CD4-positive, CD25-positive, alpha-beta regulatory T cell (primary cell): Measurements from ENCODE around the gene TIE1. TPM values are rescaled to one million over a fixed set of nuclear protein-coding genes. Genes with fewer than 3 reads are reported as not detected.

ENCODE experiments used
- ATAC-seq, 2 donors: fragments of 150-1000 bp; cut with Tn5 transposase; one replicate each; pipeline ENCODE4 v1.10.0; 2021; ENCODE audit warnings: low read depth in 2 of 2, moderate number of reproducible peaks in 2 of 2, moderate library complexity in 1 of 2
- DNase-seq, 3 donors: peaks; one replicate each; pipeline versions ENCODE4 v3.0.0 to v3.0.0-alpha.2; 2012 to 2022; ENCODE audit warnings: mixed read lengths in 1 of 3
- H3K27ac ChIP-seq: one replicate; pipeline ENCODE4 v1.7.0; 2013; ENCODE audit warnings: mild to moderate bottlenecking, low read length; ENCODE audit not compliant: insufficient read depth, poor library complexity, severe bottlenecking
- H3K27me3 ChIP-seq: one replicate; pipeline ENCODE4 v1.7.0; 2013; ENCODE audit warnings: low read length; ENCODE audit not compliant: control insufficient read depth, insufficient read depth
- H3K36me3 ChIP-seq: one replicate; pipeline ENCODE4 v1.7.0; 2013; ENCODE audit warnings: mild to moderate bottlenecking, low read length, moderate library complexity; ENCODE audit not compliant: control insufficient read depth, insufficient read depth
- H3K4me1 ChIP-seq: 2 replicates; pipeline ENCODE4 v1.7.0; 2013; ENCODE audit warnings: mild to moderate bottlenecking, low read length; ENCODE audit not compliant: insufficient read depth, control insufficient read depth, poor library complexity, severe bottlenecking
- H3K4me3 ChIP-seq: one replicate; pipeline ENCODE4 v1.7.0; 2013; ENCODE audit warnings: low read depth, mild to moderate bottlenecking, low read length, moderate library complexity
- H3K9me3 ChIP-seq, 2 experiments: 1 replicate in 1 of 2; 2 replicates in 1 of 2; pipeline ENCODE4 v1.7.0; 2013; ENCODE audit warnings: low read length in 2 of 2, mild to moderate bottlenecking in 1 of 2, moderate library complexity in 1 of 2; ENCODE audit not compliant: control insufficient read depth in 2 of 2
- H3K27ac Mint-ChIP-seq, 3 donors: one replicate each; pipeline ENCODE4 v1.8.0; 2020 to 2022; ENCODE audit warnings: mild to moderate bottlenecking in 3 of 3, mixed read lengths in 3 of 3, moderate library complexity in 2 of 3
- H3K27me3 Mint-ChIP-seq: one replicate; pipeline ENCODE4 v1.8.0; 2022; ENCODE audit warnings: mild to moderate bottlenecking, mixed read lengths
- H3K36me3 Mint-ChIP-seq: one replicate; pipeline ENCODE4 v1.8.0; 2020; ENCODE audit warnings: mixed read lengths
- H3K4me1 Mint-ChIP-seq, 4 donors: one replicate each; pipeline ENCODE4 v1.8.0; 2020 to 2022; ENCODE audit warnings: mixed read lengths in 4 of 4, mild to moderate bottlenecking in 1 of 4
- H3K4me3 Mint-ChIP-seq, 4 donors: one replicate each; pipeline ENCODE4 v1.8.0; 2020 to 2022; ENCODE audit warnings: mild to moderate bottlenecking in 4 of 4, mixed read lengths in 4 of 4, moderate library complexity in 3 of 4
- H3K9me3 Mint-ChIP-seq, 7 donors: one replicate each; pipeline ENCODE4 v1.8.0; 2020 to 2022; ENCODE audit warnings: mixed read lengths in 7 of 7, mild to moderate bottlenecking in 3 of 7, moderate library complexity in 2 of 7
- polyA plus RNA-seq, 4 donors: library from polyadenylated mRNA; unstranded; fragments of 300-500 nt; fragmentation: Illumina TruSeq; gene quantifications; one replicate each; pipeline ENCODE4 v1.2.3, GENCODE V29; 2021
- total RNA-seq: library from RNA; stranded (reverse); gene quantifications from one replicate; pipeline ENCODE4 v1.2.3, GENCODE V29; 2022

TIE1 gene
- total and polyA plus RNA-seq, 5 donors from 2014 or later: 1.3 TPM; not detected in 4

- H3K27ac ChIP-seq: no peak overlapping the region
- no peak for DNase-seq
- Mint-ChIP-seq H3K36me3 (peaks cover 4% of the 10 kb centered on the region), H3K27me3 (peaks cover 7% of the 10 kb centered on the region), H3K4me3 (no peak overlapping the region), H3K27ac (peak overlapping the region in 1 of 3 donors; percentile 27), H3K4me1 (no peaks in the 10 kb centered on the region), H3K9me3 (no peaks in the 10 kb centered on the region)
- no peak for ATAC-seq
- no peaks in the 10 kb centered on the region for H3K4me1 ChIP-seq
- no peak overlapping the region for H3K4me3 ChIP-seq
- H3K9me3 ChIP-seq: no peaks in the 10 kb centered on the region
- H3K27me3 ChIP-seq: no peaks in the 10 kb centered on the region
- H3K36me3 ChIP-seq: no peaks in the 10 kb centered on the region
These were observed 39.8 kb downstream of the TIE1 start for GRCh38 chr1:43340559-43340958.

GRCh38 chr1:43344267-43344850 is 43.6 kb downstream of the TIE1 start:
- Mint-ChIP-seq H3K9me3 (no peaks in the 10 kb centered on the region), H3K4me1 (peaks cover 0 to 13% (median under 1%) of the 10 kb centered on the region in 4 donors), H3K4me3 (no peak overlapping the region), H3K36me3 (peaks cover 4% of the 10 kb centered on the region), H3K27me3 (peaks cover 6% of the 10 kb centered on the region), H3K27ac (no peak overlapping the region)
- DNase-seq (no peak), ATAC-seq (no peak)
- H3K4me1 ChIP-seq: no peaks in the 10 kb centered on the region
- no peaks in the 10 kb centered on the region for H3K27me3 ChIP-seq
- H3K36me3 ChIP-seq: no peaks in the 10 kb centered on the region
- no peak overlapping the region for H3K4me3 ChIP-seq
- no peak overlapping the region for H3K27ac ChIP-seq
- no peaks in the 10 kb centered on the region for H3K9me3 ChIP-seq

- no peak for DNase-seq
- peaks cover 6% of the 10 kb centered on the region for H3K27me3 Mint-ChIP-seq
- no peak overlapping the region for H3K27ac Mint-ChIP-seq
- no peaks in the 10 kb centered on the region for H3K9me3 Mint-ChIP-seq
- Histone ChIP-seq H3K27ac (no peak overlapping the region), H3K4me3 (no peak overlapping the region), H3K36me3 (no peaks in the 10 kb centered on the region), H3K27me3 (no peaks in the 10 kb centered on the region), H3K9me3 (no peaks in the 10 kb centered on the region), H3K4me1 (no peaks in the 10 kb centered on the region)
- ATAC-seq: no peak
- peaks cover 0 to 20% (median 2%) of the 10 kb centered on the region in 4 donors for H3K4me1 Mint-ChIP-seq
- H3K4me3 Mint-ChIP-seq: no peak overlapping the region
- H3K36me3 Mint-ChIP-seq: peaks cover 4% of the 10 kb centered on the region
These were observed 44.3 kb downstream of the TIE1 start for GRCh38 chr1:43345120-43345519.

- DNase-seq (no peak), ATAC-seq (no peak)
- no peaks in the 10 kb centered on the region for H3K9me3 ChIP-seq
- no peak overlapping the region for H3K4me3 ChIP-seq
- H3K27ac ChIP-seq: no peak overlapping the region
- peaks cover 6% of the 10 kb centered on the region for H3K27me3 Mint-ChIP-seq
- no peak overlapping the region for H3K4me3 Mint-ChIP-seq
- no peaks in the 10 kb centered on the region for H3K27me3 ChIP-seq
- no peaks in the 10 kb centered on the region for H3K4me1 ChIP-seq
- H3K9me3 Mint-ChIP-seq: no peaks in the 10 kb centered on the region
- peaks cover 0 to 21% (median 4%) of the 10 kb centered on the region in 4 donors for H3K4me1 Mint-ChIP-seq
- H3K36me3 ChIP-seq: no peaks in the 10 kb centered on the region
- H3K36me3 Mint-ChIP-seq: peaks cover 4% of the 10 kb centered on the region
- no peak overlapping the region for H3K27ac Mint-ChIP-seq
These were observed 45.9 kb downstream of the TIE1 start for GRCh38 chr1:43346636-43347035.

- Histone ChIP-seq H3K27ac (peak overlapping the region; percentile 74), H3K36me3 (no peaks in the 10 kb centered on the region), H3K27me3 (no peaks in the 10 kb centered on the region), H3K4me3 (no peak overlapping the region), H3K4me1 (no peaks in the 10 kb centered on the region), H3K9me3 (no peaks in the 10 kb centered on the region)
- no peak for ATAC-seq
- H3K36me3 Mint-ChIP-seq: peaks cover 4% of the 10 kb centered on the region
- H3K9me3 Mint-ChIP-seq: no peaks in the 10 kb centered on the region
- peaks cover 0 to 21% (median 7%) of the 10 kb centered on the region in 4 donors for H3K4me1 Mint-ChIP-seq
- no peak for DNase-seq
- peaks cover 6% of the 10 kb centered on the region for H3K27me3 Mint-ChIP-seq
- H3K4me3 Mint-ChIP-seq: peak overlapping the region; percentile 2 to 76 (median 50)
- peak overlapping the region in 1 of 3 donors; percentile 80 for H3K27ac Mint-ChIP-seq
These were observed 47.6 kb downstream of the TIE1 start for GRCh38 chr1:43348343-43348808.

- Mint-ChIP-seq H3K9me3 (no peaks in the 10 kb centered on the region), H3K4me3 (peak overlapping the region; percentile 72 to 90 (median 88)), H3K27me3 (peaks cover 6% of the 10 kb centered on the region), H3K4me1 (peaks cover 0 to 21% (median 7%) of the 10 kb centered on the region in 4 donors), H3K36me3 (peaks cover under 1% of the 10 kb centered on the region), H3K27ac (peak overlapping the region; percentile 81 to 93 (median 84))
- Histone ChIP-seq H3K4me1 (no peaks in the 10 kb centered on the region), H3K9me3 (no peaks in the 10 kb centered on the region), H3K27me3 (no peaks in the 10 kb centered on the region), H3K27ac (peak overlapping the region; percentile 74), H3K36me3 (no peaks in the 10 kb centered on the region), H3K4me3 (no peak overlapping the region)
- peak; percentile 60 to 74 for ATAC-seq
- DNase-seq: peak; percentile 58 to 74 (median 60)
These were observed 48.2 kb downstream of the TIE1 start for GRCh38 chr1:43348809-43349593.

GRCh38 chr1:43349594-43350306 is 49.0 kb downstream of the TIE1 start:
- ATAC-seq: no peak

More at GRCh38 chr1:43349594-43350306, 49.0 kb downstream of the TIE1 start:
- H3K27me3 Mint-ChIP-seq: peaks cover 6% of the 10 kb centered on the region
- no peaks in the 10 kb centered on the region for H3K36me3 Mint-ChIP-seq
- H3K9me3 Mint-ChIP-seq: no peaks in the 10 kb centered on the region
- Histone ChIP-seq H3K27ac (peak overlapping the region; percentile 74), H3K4me1 (no peaks in the 10 kb centered on the region), H3K27me3 (no peaks in the 10 kb centered on the region), H3K4me3 (no peak overlapping the region), H3K9me3 (no peaks in the 10 kb centered on the region), H3K36me3 (no peaks in the 10 kb centered on the region)
- H3K27ac Mint-ChIP-seq: peak overlapping the region; percentile 81 to 93 (median 84)
- peak overlapping the region; percentile 72 to 90 (median 88) for H3K4me3 Mint-ChIP-seq
- DNase-seq: no peak
- peaks cover 0 to 21% (median 11%) of the 10 kb centered on the region in 4 donors for H3K4me1 Mint-ChIP-seq
